T-helper 1 cell (primary cell): Measurements from ENCODE around the gene GRAP.
"Not testable (repeated sequence)": the region's sequence is repeated elsewhere in the genome, so short reads cannot be mapped to it uniquely, and the experiment has no call there.

Experiments
- DNase-seq, 5 donors: peaks; one replicate each; pipeline ENCODE4 v3.0.0-alpha.2; 2012 to 2020

Gene GRAP

GRCh38 chr17:19041871-19042270, 4.9 kb downstream of the GRAP start:
- DNase-seq = peak in 1 of 5 donors; percentile 9

- DNase-seq = not testable (repeated sequence)
Measured at GRCh38 chr17:19040350-19040749, 6.4 kb downstream of the GRAP start.

DNA sequence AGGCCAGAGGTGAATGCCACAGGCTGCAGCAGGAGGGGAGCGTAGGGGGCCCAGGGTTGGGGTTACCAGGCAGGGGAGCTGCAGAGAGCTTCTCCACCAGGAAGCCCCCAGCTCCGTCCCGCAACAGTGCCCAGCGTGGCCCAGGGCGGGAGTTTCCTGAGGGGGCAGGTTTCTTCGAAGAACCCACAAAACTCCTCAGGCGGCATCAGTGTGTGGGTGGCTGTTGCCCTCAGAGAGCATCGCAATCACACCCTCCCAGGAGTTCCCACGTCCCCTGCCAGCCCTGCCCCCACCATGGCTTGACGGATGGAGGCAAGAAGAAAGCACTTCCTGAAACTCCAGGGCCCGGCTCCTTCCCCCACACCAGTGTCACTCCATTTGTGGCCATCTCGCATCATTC, 8.0 kb downstream of the GRAP start:
- DNase-seq = not testable (repeated sequence)

GRCh38 chr17:19038007-19038406, 8.8 kb downstream of the GRAP start:
- not testable (repeated sequence) for DNase-seq

GRCh38 chr17:19037547-19037946, 9.2 kb downstream of the GRAP start:
- DNase-seq = not testable (repeated sequence)

GRCh38 chr17:19036186-19036585, 10.6 kb downstream of the GRAP start:
- not testable (repeated sequence) for DNase-seq

DNA sequence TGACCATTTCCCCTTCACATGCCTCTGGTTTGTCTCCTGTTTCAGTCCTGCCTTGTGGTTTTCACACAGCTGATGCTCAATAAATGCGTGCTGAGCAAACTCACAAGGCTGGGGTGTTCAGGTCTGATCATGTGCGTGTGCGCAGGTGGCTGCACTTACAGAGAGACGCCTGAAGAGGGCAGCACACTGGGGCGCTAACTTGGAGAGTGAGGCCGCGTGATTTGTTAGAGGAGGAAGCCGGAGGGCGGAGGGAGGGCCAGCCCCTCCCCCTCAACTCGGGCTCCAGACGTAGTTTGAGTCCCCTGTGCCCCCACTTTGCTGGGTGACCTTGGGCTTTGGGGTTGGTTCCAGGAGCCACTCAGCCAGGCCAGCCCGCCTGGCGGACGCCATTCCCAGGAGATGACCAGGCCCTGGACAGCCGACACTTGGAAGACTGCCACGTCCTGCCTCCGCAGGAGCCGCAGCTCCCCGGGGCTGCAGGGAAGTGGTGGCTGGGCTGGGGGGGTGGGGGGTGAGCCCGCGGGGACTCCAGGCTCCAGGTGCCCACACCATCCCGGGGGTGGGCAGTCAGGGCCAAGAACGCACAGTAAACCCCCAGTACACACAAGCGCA, 14.3 kb downstream of the GRAP start:
- DNase-seq = not testable (repeated sequence)

DNA sequence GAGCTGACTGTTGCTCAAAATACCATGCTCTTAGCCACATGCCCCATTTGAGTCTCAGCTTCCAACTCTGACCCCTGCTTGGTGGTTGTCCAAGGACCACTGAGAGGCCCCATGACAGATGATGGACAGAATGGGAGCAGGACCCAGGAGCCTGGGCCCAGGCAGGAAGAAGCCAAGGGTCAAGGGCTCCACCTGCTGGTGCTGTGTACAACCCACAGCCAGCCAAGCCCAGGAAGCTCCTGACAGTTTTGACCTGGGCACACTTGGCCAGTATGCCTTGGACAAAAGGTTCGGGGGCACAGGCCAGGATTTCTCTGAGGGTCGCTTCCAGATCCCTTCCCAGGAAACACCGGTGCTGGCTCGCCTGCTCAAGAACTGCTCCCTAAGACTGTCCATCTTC, 15.0 kb downstream of the GRAP start:
- peak in 2 of 5 donors; percentile 8 to 17 for DNase-seq

- DNase-seq = not testable (repeated sequence)
Measured at GRCh38 chr17:19030771-19031449, 15.8 kb downstream of the GRAP start.

DNA sequence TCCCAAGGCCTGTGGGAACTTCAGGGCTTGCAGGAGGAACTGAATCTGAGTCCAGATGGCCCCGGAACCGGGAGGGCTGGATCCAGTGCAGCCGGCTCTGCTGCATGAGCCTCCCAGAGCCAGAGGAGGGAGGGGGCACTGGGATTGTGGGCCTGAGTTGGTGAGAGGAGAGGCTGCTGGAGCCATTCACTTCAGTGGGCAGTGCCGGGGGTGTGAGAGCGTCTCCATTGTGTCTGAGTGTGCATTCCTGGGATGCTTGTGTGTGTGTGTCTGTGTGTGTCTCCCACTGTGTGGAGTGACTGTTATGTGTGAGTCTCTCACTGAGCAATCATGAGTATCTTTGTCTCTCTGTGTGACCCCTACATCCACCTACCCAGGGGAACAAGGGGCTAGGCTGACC, 17.0 kb downstream of the GRAP start:
- DNase-seq = not testable (repeated sequence)

DNA sequence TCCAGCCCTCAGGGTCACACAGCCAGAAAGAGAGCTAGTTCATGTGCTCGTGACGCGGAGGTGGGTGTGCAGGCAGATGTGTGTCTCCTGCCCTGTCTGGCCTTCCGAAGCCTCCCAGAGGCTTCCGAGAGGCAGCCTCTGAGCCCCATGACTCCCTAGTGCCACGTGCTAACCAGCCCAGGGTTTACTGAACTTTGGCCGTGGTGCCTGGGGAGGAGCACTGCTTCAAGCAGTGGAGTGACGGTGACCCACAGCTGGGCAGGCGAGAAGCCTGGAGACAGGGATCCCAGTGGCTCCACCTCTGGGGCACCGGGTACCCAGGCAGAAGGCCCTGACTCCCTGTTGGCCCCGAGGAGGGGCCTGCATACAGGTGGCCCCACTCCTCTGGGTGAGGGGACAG, 18.1 kb downstream of the GRAP start:
- DNase-seq = not testable (repeated sequence)

DNA sequence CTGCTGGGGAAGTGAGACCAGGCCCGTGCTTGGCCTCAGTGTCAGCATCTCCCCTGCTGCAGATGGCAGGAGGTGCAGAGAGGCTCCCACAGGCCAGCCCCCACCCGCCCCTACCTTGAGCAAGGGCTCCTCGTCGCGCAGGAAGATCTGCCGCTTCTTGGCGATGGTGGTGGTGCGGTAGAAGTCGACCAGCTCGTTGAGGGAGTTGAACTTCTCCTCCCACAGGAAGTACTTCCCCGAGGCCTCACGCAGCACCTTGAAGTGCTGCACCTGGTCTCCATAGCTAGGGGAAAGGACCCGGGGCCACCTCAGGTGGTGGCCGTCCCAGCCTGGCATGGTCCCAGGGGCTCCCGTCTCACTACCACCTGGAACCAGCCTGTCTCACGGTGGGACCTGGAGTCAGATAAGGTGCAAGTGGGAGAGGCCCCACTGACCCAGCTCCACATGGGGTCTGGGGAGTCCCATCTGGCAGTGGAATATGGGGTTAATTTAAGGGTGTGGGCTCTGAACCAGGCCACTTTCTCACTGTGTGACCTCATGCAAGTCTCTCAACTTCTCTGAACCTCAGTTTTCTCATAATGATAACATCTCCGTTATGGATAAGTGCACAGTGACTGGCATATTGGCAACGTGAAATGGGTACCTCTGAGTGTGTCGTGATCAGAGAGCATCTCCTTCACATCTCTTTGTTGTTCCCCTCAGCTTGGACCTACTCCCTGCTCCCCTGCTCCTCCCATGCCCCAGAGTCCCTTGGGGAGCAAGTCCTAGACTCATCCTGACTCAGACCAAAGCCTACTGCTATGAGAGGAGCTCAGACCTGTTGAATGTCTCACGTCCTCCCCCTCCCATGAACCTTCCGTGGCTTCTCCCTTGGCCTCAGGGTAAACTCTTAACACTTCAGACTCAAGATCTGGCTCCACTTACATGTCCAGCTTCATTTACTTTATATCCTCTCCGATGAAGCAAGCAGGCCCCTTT, 22.4 kb downstream of the GRAP start:
- DNase-seq = peak in 1 of 5 donors; percentile 13

GRCh38 chr17:19023209-19023999, 23.4 kb downstream of the GRAP start:
- no peak for DNase-seq

GRCh38 chr17:19022747-19023146, 24.0 kb downstream of the GRAP start:
- DNase-seq = no peak

DNA sequence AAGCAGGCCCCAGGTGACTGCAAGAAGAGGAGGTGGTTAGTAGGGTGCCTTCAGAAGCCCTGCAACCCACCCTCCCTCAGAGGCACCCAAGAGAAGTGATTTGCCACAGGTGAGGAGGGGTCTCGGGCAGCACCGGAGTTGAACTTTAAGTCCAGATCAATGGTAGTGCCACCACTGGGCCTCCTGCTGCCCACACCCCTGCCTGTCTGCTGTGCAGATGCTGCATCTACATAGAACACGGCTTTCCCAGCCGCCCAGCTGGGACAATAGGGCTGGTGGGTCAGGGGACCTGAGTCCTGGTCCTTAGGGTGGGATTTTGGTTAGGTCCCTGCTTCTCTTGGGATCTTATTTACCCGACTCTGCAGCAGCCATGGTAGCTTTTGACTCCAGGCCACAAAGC, 24.6 kb downstream of the GRAP start:
- no peak for DNase-seq

DNA sequence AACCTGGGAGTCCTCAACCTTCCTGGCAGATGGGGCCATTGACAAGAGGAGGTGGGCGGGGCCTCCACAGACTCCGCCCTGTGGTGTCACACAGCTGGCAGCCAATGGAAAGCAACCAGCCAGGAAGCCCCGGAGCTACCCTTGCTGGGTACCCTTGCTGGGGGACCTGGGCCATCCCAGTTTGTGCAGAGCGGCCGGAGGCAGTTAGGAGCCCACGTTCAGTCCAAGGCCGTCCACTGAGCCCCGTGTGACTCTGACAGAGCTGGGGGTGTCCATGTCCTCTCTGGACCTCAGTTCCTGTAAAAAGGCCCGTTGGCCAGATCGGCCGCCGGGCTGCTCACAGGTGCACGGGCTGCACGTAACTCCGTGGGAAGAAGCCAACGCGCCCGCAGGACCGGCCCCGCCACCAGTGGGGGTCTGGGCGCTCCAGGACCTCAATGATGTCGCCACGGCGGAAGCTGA, 25.1 kb downstream of the GRAP start:
- peak in 2 of 5 donors; percentile 18 to 28 for DNase-seq

GRCh38 chr17:19021011-19021621, 25.6 kb downstream of the GRAP start:
- not testable (repeated sequence) for DNase-seq

DNA sequence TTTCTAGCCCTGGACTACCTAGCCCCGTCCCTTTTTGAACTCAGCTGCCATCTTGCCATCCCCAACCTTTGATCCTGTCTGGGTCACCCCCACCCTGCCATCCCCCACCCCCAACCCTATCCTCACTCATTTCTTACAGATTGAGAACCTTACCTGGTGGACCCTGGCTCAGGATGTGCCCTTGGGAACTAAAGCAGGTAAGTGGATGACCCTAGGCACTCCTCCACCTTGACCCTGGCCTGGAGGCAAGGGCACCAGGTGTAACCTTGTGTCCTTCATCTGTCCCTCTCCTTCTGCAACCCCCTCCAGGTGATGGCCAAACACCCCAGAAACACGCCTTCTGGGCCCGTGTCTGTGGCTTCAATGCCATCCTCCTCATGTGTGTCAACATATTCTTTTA, 26.7 kb downstream of the GRAP start:
- DNase-seq = no peak

DNA sequence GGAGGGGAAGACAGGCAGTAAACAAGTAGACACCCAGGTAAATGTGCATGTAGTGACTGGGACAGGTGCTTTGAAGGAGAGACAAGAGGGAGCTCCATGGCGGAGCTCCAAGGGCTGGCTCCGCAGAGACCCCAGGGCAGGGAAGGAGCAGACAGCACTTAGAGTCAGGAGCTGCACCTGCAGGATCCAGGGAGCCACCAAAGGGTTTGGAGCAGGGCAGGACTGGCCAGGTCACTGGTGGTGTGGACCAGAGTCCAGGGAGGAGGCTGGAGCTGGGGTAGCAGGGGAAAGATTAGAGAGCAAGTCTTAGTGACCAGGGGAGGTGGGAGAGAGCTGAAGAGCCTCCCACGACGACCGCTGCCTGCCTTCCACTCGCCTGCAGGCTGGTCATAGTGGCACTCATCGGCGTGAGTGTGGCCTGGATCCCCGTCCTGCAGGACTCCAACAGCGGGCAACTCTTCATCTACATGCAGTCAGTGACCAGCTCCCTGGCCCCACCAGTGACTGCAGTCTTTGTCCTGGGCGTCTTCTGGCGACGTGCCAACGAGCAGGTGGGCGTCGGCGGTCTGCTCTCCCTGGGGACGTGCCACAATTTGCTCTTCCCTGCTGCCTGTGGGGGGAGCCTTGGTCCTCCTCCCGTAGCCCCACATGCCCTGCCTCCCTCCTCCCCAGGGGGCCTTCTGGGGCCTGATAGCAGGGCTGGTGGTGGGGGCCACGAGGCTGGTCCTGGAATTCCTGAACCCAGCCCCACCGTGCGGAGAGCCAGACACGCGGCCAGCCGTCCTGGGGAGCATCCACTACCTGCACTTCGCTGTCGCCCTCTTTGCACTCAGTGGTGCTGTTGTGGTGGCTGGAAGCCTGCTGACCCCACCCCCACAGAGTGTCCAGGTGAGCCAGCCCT, 27.5 kb downstream of the GRAP start:
- no peak for DNase-seq

GRCh38 chr17:19018600-19018950, 28.2 kb downstream of the GRAP start:
- no peak for DNase-seq
